ENCODE measurements around the gene LAMA2. TPM values are rescaled to one million over a fixed set of nuclear protein-coding genes. Genes with fewer than 3 reads are reported as not detected.

Gene LAMA2
- total RNA-seq, 1 experiment from 2014 or later = 0.18 TPM

GRCh38 chr6:129179283-129179682, 296.3 kb downstream of the LAMA2 start:
- no peak for DNase-seq (ENCODE audit: low read depth)

- DNase-seq (ENCODE audit: low read depth) = no peak
These were observed 298.1 kb downstream of the LAMA2 start for GRCh38 chr6:129181001-129181400.

GRCh38 chr6:129183187-129183591, 300.3 kb downstream of the LAMA2 start:
- DNase-seq (ENCODE audit: low read depth) = no peak

- peak; percentile 72 for DNase-seq (ENCODE audit: low read depth)
These were observed 300.9 kb downstream of the LAMA2 start for GRCh38 chr6:129183681-129184301.

GRCh38 chr6:129184324-129184723, 301.4 kb downstream of the LAMA2 start:
- no peak for DNase-seq (ENCODE audit: low read depth)

- no peak for DNase-seq (ENCODE audit: low read depth)
These were observed 301.9 kb downstream of the LAMA2 start for GRCh38 chr6:129184808-129185366.

GRCh38 chr6:129186988-129187387, 304.1 kb downstream of the LAMA2 start:
- peak; percentile 86 for DNase-seq (ENCODE audit: low read depth)

GRCh38 chr6:129188306-129188705, 305.4 kb downstream of the LAMA2 start:
- no peak for DNase-seq (ENCODE audit: low read depth)

GRCh38 chr6:129188795-129189194, 305.9 kb downstream of the LAMA2 start:
- DNase-seq (ENCODE audit: low read depth) = no peak

- DNase-seq (ENCODE audit: low read depth) = no peak
These were observed 306.3 kb downstream of the LAMA2 start for GRCh38 chr6:129189266-129189665.

GRCh38 chr6:129191235-129191634, 308.3 kb downstream of the LAMA2 start:
- no peak for DNase-seq (ENCODE audit: low read depth)

- no peak for DNase-seq (ENCODE audit: low read depth)
These were observed 309.6 kb downstream of the LAMA2 start for GRCh38 chr6:129192458-129192989.

- no peak for DNase-seq (ENCODE audit: low read depth)
These were observed 311.5 kb downstream of the LAMA2 start for GRCh38 chr6:129194306-129194941.

GRCh38 chr6:129195161-129195560, 312.2 kb downstream of the LAMA2 start:
- no peak for DNase-seq (ENCODE audit: low read depth)

GRCh38 chr6:129195643-129196042, 312.7 kb downstream of the LAMA2 start:
- DNase-seq (ENCODE audit: low read depth) = no peak

GRCh38 chr6:129197154-129197553, 314.2 kb downstream of the LAMA2 start:
- DNase-seq (ENCODE audit: low read depth) = no peak

GRCh38 chr6:129200151-129200550, 317.2 kb downstream of the LAMA2 start:
- no peak for DNase-seq (ENCODE audit: low read depth)

- peak; percentile 23 for DNase-seq (ENCODE audit: low read depth)
These were observed 320.4 kb downstream of the LAMA2 start for GRCh38 chr6:129203190-129203900.

- DNase-seq (ENCODE audit: low read depth) = no peak
These were observed 323.9 kb downstream of the LAMA2 start for GRCh38 chr6:129206821-129207220.

GRCh38 chr6:129207832-129208231, 324.9 kb downstream of the LAMA2 start:
- no peak for DNase-seq (ENCODE audit: low read depth)

GRCh38 chr6:129208415-129209034, 325.6 kb downstream of the LAMA2 start:
- DNase-seq (ENCODE audit: low read depth) = no peak

GRCh38 chr6:129209355-129209754, 326.4 kb downstream of the LAMA2 start:
- DNase-seq (ENCODE audit: low read depth) = no peak
